CD1c-positive myeloid dendritic cell (primary cell): ENCODE results near the gene NCAPD3.
A peak's percentile ranks its signal among the peaks of the same experiment; 100 is the strongest.
"Not testable (repeated sequence)": the region's sequence is repeated elsewhere in the genome, so short reads cannot be mapped to it uniquely, and the experiment has no call there.

Source experiments
- DNase-seq: peaks from one replicate; pipeline ENCODE4 v3.0.0-alpha.2; 2016; ENCODE audit errors: extremely low spot score

The NCAPD3 gene

GRCh38 chr11:134224710-134225664 is 1.2 kb upstream of the NCAPD3 start:
- peak; percentile 67 for DNase-seq

GRCh38 chr11:134223121-134223520 is 646 bp downstream of the NCAPD3 start:
- DNase-seq, result peak; percentile 35

DNA sequence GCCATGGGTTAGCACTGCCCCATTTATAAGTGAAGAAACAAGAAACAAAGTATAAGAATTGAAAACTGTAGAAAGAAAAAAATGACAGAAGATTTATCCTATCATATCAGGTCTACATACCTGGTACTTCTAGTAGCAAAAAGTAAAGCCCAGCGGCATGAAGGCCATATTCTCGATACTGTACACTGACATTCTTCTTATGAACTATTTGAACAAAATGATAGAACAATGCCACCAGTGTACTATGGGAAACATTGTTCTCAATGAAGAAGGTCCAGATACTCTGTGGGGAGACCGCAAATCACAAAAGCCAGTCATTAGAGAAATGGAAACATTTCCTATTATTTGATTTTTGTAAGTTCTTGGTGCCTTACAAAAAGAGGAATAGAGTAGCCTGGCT is 7.0 kb downstream of the NCAPD3 start:
- DNase-seq, result no peak

- DNase-seq, result no peak
Observed at GRCh38 chr11:134215836-134216235, 7.9 kb downstream of the NCAPD3 start.

- DNase-seq, result peak; percentile 38
Observed at GRCh38 chr11:134207538-134208239, 16.1 kb downstream of the NCAPD3 start.

DNA sequence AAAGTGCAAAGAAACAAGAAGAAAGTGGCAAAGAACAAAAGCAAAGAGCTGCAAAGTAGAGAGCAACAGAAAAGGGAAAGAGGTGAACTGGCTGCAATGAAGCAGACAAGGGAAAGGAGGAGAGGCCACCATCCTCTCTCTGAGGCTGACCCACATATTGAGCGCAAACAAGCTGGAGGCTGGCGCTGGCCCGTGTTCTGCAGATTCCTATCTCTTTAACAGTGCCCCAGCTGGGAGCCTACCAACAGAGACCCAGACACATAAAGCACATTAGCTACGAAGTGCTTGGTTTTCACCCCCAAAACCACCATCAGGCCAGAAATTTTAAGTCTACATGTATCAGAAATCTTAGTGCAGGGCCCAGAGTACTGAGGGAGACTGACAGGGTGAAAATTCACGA is 17.6 kb downstream of the NCAPD3 start:
- no peak for DNase-seq

GRCh38 chr11:134205729-134206128 is 18.0 kb downstream of the NCAPD3 start:
- DNase-seq, result no peak

GRCh38 chr11:134202661-134203060 is 21.1 kb downstream of the NCAPD3 start:
- no peak for DNase-seq

- DNase-seq, result no peak
Observed at GRCh38 chr11:134200688-134201087, 23.1 kb downstream of the NCAPD3 start.

DNA sequence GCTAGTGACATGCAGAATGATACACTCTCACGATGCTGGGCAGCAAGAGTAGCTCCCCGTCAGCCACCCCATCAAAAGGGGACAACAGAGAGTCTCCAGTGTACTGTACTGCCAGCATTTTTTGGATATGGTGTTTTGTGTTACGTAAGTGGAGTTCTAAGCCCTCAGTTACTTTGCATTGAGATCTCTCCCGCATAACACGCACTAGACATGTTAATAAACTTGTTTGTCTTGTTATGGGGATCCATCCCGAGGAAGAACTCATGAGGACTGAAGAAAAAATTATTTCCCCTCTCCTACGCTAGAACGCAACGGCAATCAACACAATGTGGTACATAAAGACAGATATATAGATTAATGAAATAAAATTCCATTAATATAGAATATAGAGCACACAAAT is 24.2 kb downstream of the NCAPD3 start:
- no peak for DNase-seq

GRCh38 chr11:134196756-134197155 is 27.0 kb downstream of the NCAPD3 start:
- no peak for DNase-seq

DNA sequence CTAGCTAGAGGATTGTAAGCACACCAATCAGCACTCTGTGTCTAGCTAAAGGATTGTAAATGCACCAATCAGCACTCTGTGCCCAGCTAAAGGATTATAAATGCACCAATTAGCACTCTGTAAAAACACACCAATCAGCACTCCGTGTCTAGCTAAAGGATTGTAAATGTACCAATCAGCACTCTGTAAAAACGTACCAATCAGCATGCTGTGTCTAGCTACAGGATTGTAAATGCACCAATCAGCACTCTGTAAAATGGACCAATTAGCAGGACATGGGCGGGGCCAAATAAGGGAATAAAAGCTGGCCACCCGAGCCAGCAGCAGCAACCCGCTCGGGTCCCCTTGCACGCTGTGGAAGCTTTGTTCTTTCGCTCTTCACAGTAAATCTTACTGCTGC is 35.7 kb downstream of the NCAPD3 start:
- not testable (repeated sequence) for DNase-seq

DNA sequence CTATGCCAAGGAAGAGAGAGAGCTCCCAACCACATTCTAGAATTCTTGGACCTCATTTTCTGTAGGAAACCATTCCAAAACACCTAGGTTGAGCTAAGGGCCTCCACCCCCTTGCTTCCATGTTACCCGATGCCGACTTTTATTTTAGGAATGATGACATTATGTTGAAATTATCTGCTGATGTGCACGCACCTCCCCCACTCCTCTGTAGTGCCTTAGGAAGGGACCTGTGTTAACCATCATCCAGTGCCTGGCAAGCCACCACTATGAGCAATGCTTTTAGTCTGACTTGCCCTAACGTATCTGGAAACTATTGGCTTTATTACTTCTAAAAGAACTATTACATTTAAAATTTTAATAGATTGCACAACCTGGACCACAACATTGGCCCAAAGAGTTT is 42.1 kb downstream of the NCAPD3 start:
- DNase-seq, result no peak

- DNase-seq, result no peak
Observed at GRCh38 chr11:134178032-134178674, 45.6 kb downstream of the NCAPD3 start.

DNA sequence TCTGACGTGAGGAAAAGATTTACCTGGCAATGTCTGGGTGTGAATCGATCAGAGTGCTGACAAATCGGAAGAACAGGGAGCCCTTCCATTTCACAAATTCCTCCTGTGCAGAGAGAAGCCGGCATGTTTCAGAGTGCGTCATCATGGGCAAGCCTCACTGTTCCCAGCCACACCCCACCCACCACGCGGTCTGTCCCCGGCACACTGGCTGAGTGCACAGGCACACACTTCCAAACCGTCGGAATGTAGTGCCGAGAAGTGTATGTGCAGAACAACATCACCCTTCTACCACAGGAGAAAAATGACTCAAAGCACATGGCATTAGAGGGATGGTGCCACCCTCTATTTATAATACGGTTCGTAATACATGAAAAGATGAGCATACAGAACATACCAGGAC is 47.5 kb downstream of the NCAPD3 start:
- DNase-seq, result no peak

DNA sequence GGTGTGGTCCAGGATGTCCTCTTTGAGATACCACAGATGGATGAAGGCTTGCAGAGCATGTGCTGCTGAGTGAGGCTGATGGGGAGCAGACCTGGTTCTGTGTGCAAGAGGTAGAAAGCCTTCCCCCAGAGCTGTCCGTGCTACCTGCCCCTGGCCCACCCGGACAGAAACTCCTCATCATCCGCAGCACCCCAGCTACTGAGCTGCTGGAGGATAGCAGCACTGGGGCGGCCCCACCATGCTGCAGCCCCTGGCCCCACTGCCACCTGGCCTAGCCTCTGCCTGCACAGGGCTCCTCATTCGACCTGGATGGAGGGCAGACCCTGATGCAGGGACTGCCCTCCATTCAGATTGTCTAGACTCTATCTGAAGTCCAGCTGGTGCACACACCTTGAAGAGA is 50.5 kb downstream of the NCAPD3 start:
- no peak for DNase-seq

DNA sequence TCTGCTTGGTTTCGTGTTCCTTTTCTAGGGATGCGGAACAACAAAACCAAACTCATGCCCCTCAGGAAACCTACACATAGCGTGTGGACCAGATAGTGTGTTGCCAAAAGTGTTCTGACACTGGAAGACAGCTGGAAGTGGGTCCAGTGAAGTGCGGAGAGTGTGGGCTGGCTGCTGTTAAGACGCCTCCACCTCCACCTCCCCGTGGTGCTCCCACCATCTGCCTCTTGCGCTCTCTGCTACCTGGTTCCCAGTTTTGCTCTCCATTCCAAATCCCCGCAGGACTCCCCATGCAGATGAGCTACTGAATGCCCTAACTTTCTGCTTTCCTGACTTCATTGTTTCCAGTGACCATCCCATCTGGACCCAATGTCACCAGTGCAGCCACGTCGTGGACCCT is 51.8 kb downstream of the NCAPD3 start:
- no peak for DNase-seq

DNA sequence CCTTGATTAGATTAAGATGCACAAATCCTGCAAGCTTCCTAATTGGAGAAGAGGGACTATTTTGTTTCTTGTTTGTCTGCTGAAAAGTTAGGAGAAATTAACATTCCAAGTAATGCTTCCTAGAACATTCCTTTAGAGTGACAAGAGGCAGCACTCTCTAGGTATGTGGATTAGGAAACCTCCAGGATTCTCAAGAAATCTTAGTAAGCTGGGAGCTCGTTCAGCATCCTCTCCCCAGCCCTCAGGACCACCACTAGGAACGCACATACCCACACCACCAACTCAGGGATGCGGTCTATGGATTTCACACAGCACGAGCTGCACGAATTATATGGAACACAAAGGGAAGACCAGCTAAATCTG is 52.9 kb downstream of the NCAPD3 start:
- DNase-seq, result no peak

GRCh38 chr11:134170177-134170918 is 53.4 kb downstream of the NCAPD3 start:
- DNase-seq, result no peak

- no peak for DNase-seq
Observed at GRCh38 chr11:134164490-134165370, 59.0 kb downstream of the NCAPD3 start.

GRCh38 chr11:134159652-134160051 is 64.1 kb downstream of the NCAPD3 start:
- DNase-seq, result no peak
